ENCODE data around the gene PLA2G4A.

- no peak for TF ChIP-seq POLR2AphosphoS5 (IDR thresholded peaks at IDR 0.05; ENCODE audit: low read depth, low read length)
- TF ChIP-seq CTCF (IDR thresholded peaks at IDR 0.05), result no peak
- TF ChIP-seq TCF7L2 (IDR thresholded peaks at IDR 0.05; ENCODE audit: low read depth, low read length), result no peak
Measured at GRCh38 chr1:186872291-186872690, 43.5 kb downstream of the PLA2G4A start.
